NCI-H1092 treated with DMSO at 0.1 percent for 48 hours (cell line): ENCODE measurements around the gene CCKAR.

ENCODE experiments used
- DNase-seq: peaks from one replicate; lab custom pipeline; 2025; lab: John Stamatoyannopoulos, UW

Gene CCKAR

GRCh38 chr4:26490960-26491284 lies 638 bp upstream of the CCKAR start:
- no peak for DNase-seq

- no peak for DNase-seq
Measured at GRCh38 chr4:26489101-26489985, 941 bp downstream of the CCKAR start.

GRCh38 chr4:26485684-26486083 lies 4.6 kb downstream of the CCKAR start:
- no peak for DNase-seq

GRCh38 chr4:26484516-26484915 lies 5.8 kb downstream of the CCKAR start:
- DNase-seq: no peak

- no peak for DNase-seq
Measured at GRCh38 chr4:26484032-26484515, 6.2 kb downstream of the CCKAR start.

GRCh38 chr4:26482508-26483462 lies 7.5 kb downstream of the CCKAR start:
- no peak for DNase-seq

GRCh38 chr4:26478330-26478729 lies 12.0 kb downstream of the CCKAR start:
- no peak for DNase-seq

- DNase-seq: no peak
Measured at GRCh38 chr4:26476545-26476944, 13.7 kb downstream of the CCKAR start.

- DNase-seq: no peak
Measured at GRCh38 chr4:26475716-26476115, 14.6 kb downstream of the CCKAR start.

GRCh38 chr4:26474551-26474950 lies 15.7 kb downstream of the CCKAR start:
- no peak for DNase-seq

GRCh38 chr4:26473893-26474292 lies 16.4 kb downstream of the CCKAR start:
- no peak for DNase-seq

GRCh38 chr4:26471890-26472289 lies 18.4 kb downstream of the CCKAR start:
- no peak for DNase-seq

GRCh38 chr4:26468977-26469376 lies 21.3 kb downstream of the CCKAR start:
- no peak for DNase-seq

GRCh38 chr4:26468283-26468949 lies 21.9 kb downstream of the CCKAR start:
- DNase-seq: no peak

- no peak for DNase-seq
Measured at GRCh38 chr4:26467724-26468123, 22.6 kb downstream of the CCKAR start.

GRCh38 chr4:26466578-26467270 lies 23.6 kb downstream of the CCKAR start:
- no peak for DNase-seq

GRCh38 chr4:26464420-26465095 lies 25.7 kb downstream of the CCKAR start:
- no peak for DNase-seq

GRCh38 chr4:26463386-26463785 lies 26.9 kb downstream of the CCKAR start:
- DNase-seq: no peak

- no peak for DNase-seq
Measured at GRCh38 chr4:26462874-26463273, 27.4 kb downstream of the CCKAR start.

GRCh38 chr4:26459756-26460530 lies 30.3 kb downstream of the CCKAR start:
- DNase-seq: no peak
